GM12878 (cell line): ENCODE data around the gene STOML2. TPM values are rescaled to one million over a fixed set of nuclear protein-coding genes. Genes with fewer than 3 reads are reported as not detected.
A peak's percentile ranks its signal among the peaks of the same experiment; 100 is the strongest.

Experiments
- ATF3 ChIP-seq: IDR thresholded peaks from 2 replicates; pipeline ENCODE4 v1.6.1; 2011; ENCODE audit warnings: low read depth, mild to moderate bottlenecking, low read length, moderate library complexity, borderline replicate concordance; ENCODE audit errors: extremely low read depth
- ATF7 ChIP-seq: fragments of 450-650 bp; IDR thresholded peaks from 2 replicates; pipeline ENCODE4 v1.6.1; 2016; ENCODE audit warnings: low read depth, mild to moderate bottlenecking
- E2F4 ChIP-seq: IDR thresholded peaks from 2 replicates; pipeline ENCODE4 v1.6.1; 2012; ENCODE audit warnings: low read depth, low read length, improper control_type of control experiment
- EED ChIP-seq: sonication (generic); IDR thresholded peaks from 2 replicates; pipeline ENCODE4 v1.6.1; 2016; ENCODE audit warnings: antibody characterized with exemption, low read depth
- EZH2 ChIP-seq: IDR thresholded peaks from 2 replicates; pipeline ENCODE4 v1.6.1; 2012; ENCODE audit warnings: low read depth, mild to moderate bottlenecking, control low read depth, inconsistent platforms, low read length, borderline replicate concordance; ENCODE audit not compliant: control insufficient read depth
- JUND ChIP-seq: IDR thresholded peaks from 2 replicates; pipeline ENCODE4 v1.6.1; 2012; ENCODE audit warnings: low read depth, mild to moderate bottlenecking, low read length, improper control_type of control experiment, moderate library complexity
- NFYB ChIP-seq: IDR thresholded peaks from 2 replicates; pipeline ENCODE4 v1.6.1; 2011; ENCODE audit warnings: low read depth, mild to moderate bottlenecking, low read length, improper control_type of control experiment, moderate library complexity; ENCODE audit not compliant: insufficient read depth
- NRF1 ChIP-seq: conservative IDR thresholded peaks from 2 replicates; pipeline ENCODE4 v1.6.1; 2011; ENCODE audit warnings: mild to moderate bottlenecking, low read depth, low read length, improper control_type of control experiment
- PAX8 ChIP-seq: fragments of 450-650 bp; IDR thresholded peaks from 2 replicates; pipeline ENCODE4 v1.6.1; 2017; ENCODE audit warnings: mild to moderate bottlenecking, moderate library complexity
- POLR2AphosphoS5 ChIP-seq: IDR thresholded peaks from 2 replicates; pipeline ENCODE4 v1.6.1; 2011; ENCODE audit warnings: mild to moderate bottlenecking, low read length, inconsistent platforms
- POU2F2 ChIP-seq: IDR thresholded peaks from 3 replicates; pipeline ENCODE4 v1.6.1; 2011; ENCODE audit warnings: low read depth, mild to moderate bottlenecking, low read length, borderline replicate concordance
- TCF7 ChIP-seq: IDR thresholded peaks from 2 replicates; pipeline ENCODE4 v1.6.1; 2014; ENCODE audit warnings: antibody characterized with exemption, borderline replicate concordance
- ZZZ3 ChIP-seq: IDR thresholded peaks from 2 replicates; pipeline ENCODE4 v1.6.1; 2011; ENCODE audit warnings: low read depth; ENCODE audit not compliant: control insufficient read depth, insufficient read length
- polyA plus RNA-seq, 11 experiments: library from polyadenylated mRNA; depleted of rRNA in 4 of 11; unstranded in 6 of 11; stranded (reverse) in 5 of 11; fragments of >200 nt; fragmentation: Nextera tagmentation in 4 of 11; fragmentation: Illumina TruSeq in 1 of 11; extraction: Ambion mirVana in 4 of 11; extraction: Trizol in 1 of 11; gene quantifications; 1 replicate in 1 of 11; 2 replicates in 10 of 11; pipeline versions ENCODE4 v1.2.1 to v1.2.3, GENCODE V29; 2011 to 2016; ENCODE audit warnings: inconsistent platforms in 2 of 11, missing spikeins in 2 of 11, low read depth in 1 of 11
- total RNA-seq, 4 experiments: library from RNA; depleted of rRNA in 3 of 4; stranded (reverse); fragments of >200 nt in 3 of 4; fragmentation: Illumina TruSeq in 1 of 4; extraction: Trizol in 1 of 4; gene quantifications; 2 replicates each; pipeline versions ENCODE4 v1.2.1 to v1.2.3, GENCODE V29; 2013 to 2021
- TF ChIP-seq, protein P1 (sequence below): fragments of 450-650 bp; formaldehyde crosslinking; IDR thresholded peaks from 2 replicates; pipeline ENCODE4 v1.5.0; 2022; ENCODE audit warnings: mild to moderate bottlenecking, missing genetic modification characterization
- TF ChIP-seq, protein P2 (sequence below): fragments of 150-350 bp; IDR thresholded peaks from 2 replicates; pipeline ENCODE4 v1.6.1; 2016; ENCODE audit warnings: low read depth, low read length

Gene STOML2
- total and polyA plus RNA-seq, 10 of the 15 experiments (the other 5 are each of a cell fraction or from before 2014, with no cell fraction given) = 112 to 284 (median 207) TPM

DNA sequence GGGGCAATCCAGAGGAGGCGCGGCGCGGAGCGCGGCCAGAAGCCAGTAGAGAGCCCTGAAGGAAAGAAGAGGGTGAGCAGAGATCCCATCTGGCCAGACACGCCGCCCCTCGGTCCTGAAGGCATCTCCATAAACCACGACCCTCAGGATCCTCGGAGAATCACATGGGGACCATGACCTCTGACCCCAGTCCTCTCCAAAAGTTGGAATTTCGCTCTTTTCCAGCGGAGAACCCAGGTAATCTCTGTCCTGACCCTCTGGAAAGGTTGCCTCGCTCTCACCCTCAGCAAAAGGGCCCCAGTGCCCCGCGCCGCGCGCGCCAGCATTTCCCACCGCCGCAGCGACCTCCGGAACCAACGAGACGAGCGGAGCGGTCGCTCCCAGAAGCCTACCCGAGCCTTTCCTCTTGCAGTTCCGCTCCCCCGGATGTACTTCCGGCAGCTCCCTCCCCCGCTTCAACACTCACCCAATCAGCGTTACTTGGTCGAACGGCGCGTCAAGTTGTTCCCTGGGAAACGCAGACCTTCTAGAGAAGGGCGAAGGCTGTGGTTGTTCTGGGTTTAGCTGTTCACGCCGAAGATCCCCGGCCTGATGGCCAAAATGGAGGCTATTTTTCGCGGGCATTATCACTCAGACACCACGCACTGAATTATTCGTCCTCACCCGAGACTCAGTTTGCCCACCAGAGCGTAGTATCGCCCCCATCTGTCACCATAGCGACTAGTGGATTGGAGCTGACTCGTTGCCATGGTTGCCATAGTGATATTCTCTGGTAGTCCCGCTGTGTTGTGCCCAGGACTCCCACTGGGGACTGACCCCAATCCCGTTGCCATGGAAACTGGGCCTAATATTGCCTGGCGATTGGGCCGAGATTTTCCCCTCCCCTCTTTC, at the start of gene STOML2 (continued):
- TF ChIP-seq, protein P1, sequence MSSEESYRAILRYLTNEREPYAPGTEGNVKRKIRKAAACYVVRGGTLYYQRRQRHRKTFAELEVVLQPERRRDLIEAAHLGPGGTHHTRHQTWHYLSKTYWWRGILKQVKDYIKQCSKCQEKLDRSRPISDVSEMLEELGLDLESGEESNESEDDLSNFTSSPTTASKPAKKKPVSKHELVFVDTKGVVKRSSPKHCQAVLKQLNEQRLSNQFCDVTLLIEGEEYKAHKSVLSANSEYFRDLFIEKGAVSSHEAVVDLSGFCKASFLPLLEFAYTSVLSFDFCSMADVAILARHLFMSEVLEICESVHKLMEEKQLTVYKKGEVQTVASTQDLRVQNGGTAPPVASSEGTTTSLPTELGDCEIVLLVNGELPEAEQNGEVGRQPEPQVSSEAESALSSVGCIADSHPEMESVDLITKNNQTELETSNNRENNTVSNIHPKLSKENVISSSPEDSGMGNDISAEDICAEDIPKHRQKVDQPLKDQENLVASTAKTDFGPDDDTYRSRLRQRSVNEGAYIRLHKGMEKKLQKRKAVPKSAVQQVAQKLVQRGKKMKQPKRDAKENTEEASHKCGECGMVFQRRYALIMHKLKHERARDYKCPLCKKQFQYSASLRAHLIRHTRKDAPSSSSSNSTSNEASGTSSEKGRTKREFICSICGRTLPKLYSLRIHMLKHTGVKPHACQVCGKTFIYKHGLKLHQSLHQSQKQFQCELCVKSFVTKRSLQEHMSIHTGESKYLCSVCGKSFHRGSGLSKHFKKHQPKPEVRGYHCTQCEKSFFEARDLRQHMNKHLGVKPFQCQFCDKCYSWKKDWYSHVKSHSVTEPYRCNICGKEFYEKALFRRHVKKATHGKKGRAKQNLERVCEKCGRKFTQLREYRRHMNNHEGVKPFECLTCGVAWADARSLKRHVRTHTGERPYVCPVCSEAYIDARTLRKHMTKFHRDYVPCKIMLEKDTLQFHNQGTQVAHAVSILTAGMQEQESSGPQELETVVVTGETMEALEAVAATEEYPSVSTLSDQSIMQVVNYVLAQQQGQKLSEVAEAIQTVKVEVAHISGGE (CRISPR knock-in tag) = peak; percentile 92
- TF ChIP-seq JUND (no peak), EZH2 (no peak), ATF3 (no peak), NRF1 (no peak; the same call in 1 of the 2 replicates), NFYB (peak; percentile 98), ATF7 (0 out of 2 replicates have a peak, but pooled peaks have one; percentile 48), EED (peak; percentile 35; the same call in 1 of the 2 replicates), POU2F2 (peak; percentile 88; the same call in 2 of the 3 replicates), E2F4 (peak; percentile 64), ZZZ3 (no peak), PAX8 (no peak), TCF7 (no peak), POLR2AphosphoS5 (peak; percentile 88)
- TF ChIP-seq, protein P2, sequence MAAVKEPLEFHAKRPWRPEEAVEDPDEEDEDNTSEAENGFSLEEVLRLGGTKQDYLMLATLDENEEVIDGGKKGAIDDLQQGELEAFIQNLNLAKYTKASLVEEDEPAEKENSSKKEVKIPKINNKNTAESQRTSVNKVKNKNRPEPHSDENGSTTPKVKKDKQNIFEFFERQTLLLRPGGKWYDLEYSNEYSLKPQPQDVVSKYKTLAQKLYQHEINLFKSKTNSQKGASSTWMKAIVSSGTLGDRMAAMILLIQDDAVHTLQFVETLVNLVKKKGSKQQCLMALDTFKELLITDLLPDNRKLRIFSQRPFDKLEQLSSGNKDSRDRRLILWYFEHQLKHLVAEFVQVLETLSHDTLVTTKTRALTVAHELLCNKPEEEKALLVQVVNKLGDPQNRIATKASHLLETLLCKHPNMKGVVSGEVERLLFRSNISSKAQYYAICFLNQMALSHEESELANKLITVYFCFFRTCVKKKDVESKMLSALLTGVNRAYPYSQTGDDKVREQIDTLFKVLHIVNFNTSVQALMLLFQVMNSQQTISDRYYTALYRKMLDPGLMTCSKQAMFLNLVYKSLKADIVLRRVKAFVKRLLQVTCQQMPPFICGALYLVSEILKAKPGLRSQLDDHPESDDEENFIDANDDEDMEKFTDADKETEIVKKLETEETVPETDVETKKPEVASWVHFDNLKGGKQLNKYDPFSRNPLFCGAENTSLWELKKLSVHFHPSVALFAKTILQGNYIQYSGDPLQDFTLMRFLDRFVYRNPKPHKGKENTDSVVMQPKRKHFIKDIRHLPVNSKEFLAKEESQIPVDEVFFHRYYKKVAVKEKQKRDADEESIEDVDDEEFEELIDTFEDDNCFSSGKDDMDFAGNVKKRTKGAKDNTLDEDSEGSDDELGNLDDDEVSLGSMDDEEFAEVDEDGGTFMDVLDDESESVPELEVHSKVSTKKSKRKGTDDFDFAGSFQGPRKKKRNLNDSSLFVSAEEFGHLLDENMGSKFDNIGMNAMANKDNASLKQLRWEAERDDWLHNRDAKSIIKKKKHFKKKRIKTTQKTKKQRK = no peak
